DND-41 (cell line): ENCODE measurements around the gene SEMA6A.

Experiments used
- CTCF ChIP-seq: IDR thresholded peaks from 2 replicates; pipeline ENCODE4 v1.5.1; 2012; ENCODE audit warnings: borderline replicate concordance, low read length, moderate library complexity, mild to moderate bottlenecking; ENCODE audit not compliant: poor library complexity, severe bottlenecking; ENCODE audit errors: extremely low read depth
- EZH2 ChIP-seq: IDR thresholded peaks from 3 replicates; pipeline ENCODE4 v1.6.1; 2012; ENCODE audit warnings: borderline replicate concordance, low read depth, mild to moderate bottlenecking, moderate library complexity, low read length, inconsistent platforms; ENCODE audit not compliant: severe bottlenecking

GRCh38 chr5:116532762-116533525, 41.7 kb downstream of the SEMA6A start:
- TF ChIP-seq CTCF, result no peak
- TF ChIP-seq EZH2, result no peak
